ENCODE results near the gene TXNDC8. TPM values are rescaled to one million over a fixed set of nuclear protein-coding genes. Genes with fewer than 3 reads are reported as not detected.

The TXNDC8 gene
- total and polyA plus RNA-seq, 2 donors (not counting 1 experiment from before 2014, with no cell fraction given) = not detected

DNA sequence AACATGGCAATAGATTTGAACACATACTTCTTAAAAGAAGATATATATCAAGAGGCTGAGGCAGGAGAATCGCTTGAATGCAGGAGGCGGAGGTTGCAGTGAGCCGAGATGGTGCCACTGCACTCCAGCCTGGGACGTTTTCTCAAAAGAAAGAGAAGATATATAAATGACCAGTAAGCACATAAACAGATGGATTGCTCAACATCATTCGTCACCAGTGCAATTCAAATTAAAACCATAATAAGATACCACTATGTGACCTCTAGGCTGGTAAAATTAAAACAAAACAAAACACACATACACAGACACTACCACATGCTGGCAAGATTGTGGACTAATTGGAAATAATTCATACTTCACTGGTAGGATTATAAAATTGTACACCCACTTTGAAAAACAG lies 76.0 kb downstream of the TXNDC8 start:
- TF ChIP-seq EZH2 (IDR thresholded peaks at IDR 0.05; ENCODE audit: borderline replicate concordance, insufficient read depth, low read depth, low read length, poor library complexity, severe bottlenecking) = no peak
- TF ChIP-seq, protein P1, sequence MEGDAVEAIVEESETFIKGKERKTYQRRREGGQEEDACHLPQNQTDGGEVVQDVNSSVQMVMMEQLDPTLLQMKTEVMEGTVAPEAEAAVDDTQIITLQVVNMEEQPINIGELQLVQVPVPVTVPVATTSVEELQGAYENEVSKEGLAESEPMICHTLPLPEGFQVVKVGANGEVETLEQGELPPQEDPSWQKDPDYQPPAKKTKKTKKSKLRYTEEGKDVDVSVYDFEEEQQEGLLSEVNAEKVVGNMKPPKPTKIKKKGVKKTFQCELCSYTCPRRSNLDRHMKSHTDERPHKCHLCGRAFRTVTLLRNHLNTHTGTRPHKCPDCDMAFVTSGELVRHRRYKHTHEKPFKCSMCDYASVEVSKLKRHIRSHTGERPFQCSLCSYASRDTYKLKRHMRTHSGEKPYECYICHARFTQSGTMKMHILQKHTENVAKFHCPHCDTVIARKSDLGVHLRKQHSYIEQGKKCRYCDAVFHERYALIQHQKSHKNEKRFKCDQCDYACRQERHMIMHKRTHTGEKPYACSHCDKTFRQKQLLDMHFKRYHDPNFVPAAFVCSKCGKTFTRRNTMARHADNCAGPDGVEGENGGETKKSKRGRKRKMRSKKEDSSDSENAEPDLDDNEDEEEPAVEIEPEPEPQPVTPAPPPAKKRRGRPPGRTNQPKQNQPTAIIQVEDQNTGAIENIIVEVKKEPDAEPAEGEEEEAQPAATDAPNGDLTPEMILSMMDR (IDR thresholded peaks at IDR 0.05) = no peak
- H3K27me3 ChIP-seq (replicated peaks in 1 of 4; ENCODE audit: control extremely low read depth in 1 of 4, control insufficient read depth in 3 of 4, insufficient read depth in 4 of 4, low read length in 3 of 4) = no peaks in the 10 kb centered on the region
- DNase-seq (no peak), ATAC-seq (ENCODE audit: low read depth) (no peak)
- intact Hi-C loops (cut with micrococcal nuclease) = no loop called here
- H3K79me2 ChIP-seq (ENCODE audit: control insufficient read depth, insufficient read depth, low read length) = no peaks in the 10 kb centered on the region
- H4K20me1 ChIP-seq (ENCODE audit: control insufficient read depth, insufficient read depth, low read length, poor library complexity, severe bottlenecking) = no peaks in the 10 kb centered on the region
- no CpG with 5 or more reads among the region's 5 CpGs for WGBS (ENCODE audit: insufficient coverage)
- peaks cover 5 to 10% of the 10 kb centered on the region in 2 donors for H3K4me1 ChIP-seq (ENCODE audit: control insufficient read depth in 2 of 2, insufficient read depth in 2 of 2, low read length in 2 of 2)
- Mint-ChIP-seq H3K4me1 (peaks cover 11% of the 10 kb centered on the region), H3K9me3 (ENCODE audit: insufficient read depth) (no peaks in the 10 kb centered on the region), H3K27ac (no peak overlapping the region), H3K4me3 (no peak overlapping the region), H3K27me3 (peaks cover 7% of the 10 kb centered on the region)
- H2AFZ ChIP-seq (ENCODE audit: insufficient read depth, low read depth, low read length, poor library complexity, severe bottlenecking) = no peak overlapping the region
- no peaks in the 10 kb centered on the region for H3K36me3 ChIP-seq (replicated peaks in 1 of 2; ENCODE audit: control extremely low read depth in 1 of 2, control insufficient read depth in 1 of 2, extremely low read depth in 1 of 2, insufficient read depth in 2 of 2, low read length in 1 of 2)
- H3K9ac ChIP-seq (ENCODE audit: low read length) = no peak overlapping the region
- CTCF ChIA-PET = no interaction called here
- POLR2A ChIA-PET = no interaction called here
- H3K4me3 ChIP-seq (ENCODE audit: control extremely low read depth in 1 of 5, extremely low read depth in 1 of 5, insufficient read depth in 1 of 5, low read depth in 2 of 5, low read length in 4 of 5) = no peak overlapping the region
- no peaks in the 10 kb centered on the region for H3K9me3 ChIP-seq (ENCODE audit: control extremely low read depth in 1 of 3, control insufficient read depth in 2 of 3, insufficient read depth in 1 of 3, low read length in 2 of 3)
- no peak overlapping the region for H3K4me2 ChIP-seq (replicated peaks; ENCODE audit: low read depth, low read length, poor library complexity, severe bottlenecking)
- H3K27ac ChIP-seq (ENCODE audit: low read length in 2 of 2) = no peak overlapping the region

DNA sequence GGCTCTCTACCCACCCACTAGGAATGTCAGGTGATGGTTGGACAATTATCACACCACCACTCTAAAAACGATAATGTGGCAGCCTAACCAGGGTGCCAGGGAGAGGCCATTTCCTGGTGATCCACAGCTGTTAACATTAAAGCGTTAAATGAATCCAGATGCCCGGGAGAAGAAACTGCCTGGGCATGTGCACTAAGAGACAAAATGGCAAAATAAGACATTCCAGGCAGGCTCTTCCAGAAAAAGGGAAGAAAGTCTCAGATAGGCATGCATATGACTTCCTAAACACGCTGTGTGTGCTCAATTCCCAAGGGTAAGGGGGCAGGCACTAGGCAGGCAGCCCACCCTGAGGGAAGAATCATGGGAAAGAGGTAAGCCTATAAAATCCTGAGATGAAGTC lies 76.8 kb downstream of the TXNDC8 start:
- CTCF ChIA-PET = no interaction called here

More for the DNA sequence above, 76.8 kb downstream of the TXNDC8 start:
- Histone ChIP-seq H4K20me1 (ENCODE audit: control insufficient read depth, insufficient read depth, low read length, poor library complexity, severe bottlenecking) (no peaks in the 10 kb centered on the region), H3K4me3 (ENCODE audit: control extremely low read depth in 1 of 5, extremely low read depth in 1 of 5, insufficient read depth in 1 of 5, low read depth in 2 of 5, low read length in 4 of 5) (no peak overlapping the region), H3K9me3 (ENCODE audit: control extremely low read depth in 1 of 3, control insufficient read depth in 2 of 3, insufficient read depth in 1 of 3, low read length in 2 of 3) (no peaks in the 10 kb centered on the region), H3K36me3 (replicated peaks in 1 of 2; ENCODE audit: control extremely low read depth in 1 of 2, control insufficient read depth in 1 of 2, extremely low read depth in 1 of 2, insufficient read depth in 2 of 2, low read length in 1 of 2) (no peaks in the 10 kb centered on the region), H3K9ac (ENCODE audit: low read length) (no peak overlapping the region), H3K79me2 (ENCODE audit: control insufficient read depth, insufficient read depth, low read length) (no peaks in the 10 kb centered on the region), H3K27me3 (replicated peaks in 1 of 4; ENCODE audit: control extremely low read depth in 1 of 4, control insufficient read depth in 3 of 4, insufficient read depth in 4 of 4, low read length in 3 of 4) (no peaks in the 10 kb centered on the region), H3K4me1 (ENCODE audit: control insufficient read depth in 2 of 2, insufficient read depth in 2 of 2, low read length in 2 of 2) (peaks cover 5 to 10% of the 10 kb centered on the region in 2 donors), H3K27ac (ENCODE audit: low read length in 2 of 2) (no peak overlapping the region), H2AFZ (ENCODE audit: insufficient read depth, low read depth, low read length, poor library complexity, severe bottlenecking) (no peak overlapping the region), H3K4me2 (replicated peaks; ENCODE audit: low read depth, low read length, poor library complexity, severe bottlenecking) (no peak overlapping the region)
- Mint-ChIP-seq H3K27me3 (peaks cover 5% of the 10 kb centered on the region), H3K27ac (no peak overlapping the region), H3K9me3 (ENCODE audit: insufficient read depth) (no peaks in the 10 kb centered on the region), H3K4me3 (no peak overlapping the region), H3K4me1 (peaks cover 11% of the 10 kb centered on the region)
- no peak for DNase-seq
- intact Hi-C loops (cut with micrococcal nuclease) = no loop called here
- POLR2A ChIA-PET = no interaction called here
- WGBS (ENCODE audit: insufficient coverage) = 83% methylated on average over 4 of the region's 4 CpGs
- no peak for ATAC-seq (ENCODE audit: low read depth)
- TF ChIP-seq, protein P1 (IDR thresholded peaks at IDR 0.05) = no peak
- TF ChIP-seq EZH2 (IDR thresholded peaks at IDR 0.05; ENCODE audit: borderline replicate concordance, insufficient read depth, low read depth, low read length, poor library complexity, severe bottlenecking) = no peak
